WTC11 (cell line): ENCODE results near the gene DSG2. TPM values are rescaled to one million over a fixed set of nuclear protein-coding genes. Genes with fewer than 3 reads are reported as not detected.

Source experiments
- ATAC-seq: fragments of 200-7000 bp; cut with Tn5 transposase; 2 replicates; pipeline ENCODE4 v1.10.0; 2021; ENCODE audit warnings: mild to moderate bottlenecking, moderate library complexity
- CTCF ChIA-PET: fragments of 300-600 bp; sonication (Branson Sonifier 250); formaldehyde crosslinking; loops from one replicate; lab custom pipeline; 2021; ENCODE audit warnings: antibody characterized with exemption; lab: Charles Lee
- POLR2A ChIA-PET: fragments of 350-600 bp; sonication (Branson Sonifier 250); formaldehyde crosslinking; loops from one replicate; lab custom pipeline; 2021; ENCODE audit warnings: antibody characterized with exemption; lab: Charles Lee
- DNase-seq: peaks from one replicate; pipeline ENCODE4 v3.0.0; 2021; ENCODE audit warnings: low spot score
- H3K27ac Mint-ChIP-seq: 2 replicates; pipeline ENCODE4 v1.8.0; 2021; ENCODE audit warnings: mixed read lengths
- H3K27me3 Mint-ChIP-seq: 2 replicates; pipeline ENCODE4 v1.8.0; 2021; ENCODE audit warnings: low read depth, mild to moderate bottlenecking, moderate library complexity, mixed read lengths
- H3K36me3 Mint-ChIP-seq: 2 replicates; pipeline ENCODE4 v1.8.0; 2021; ENCODE audit warnings: mixed read lengths
- H3K4me1 Mint-ChIP-seq: 2 replicates; pipeline ENCODE4 v1.8.0; 2022; ENCODE audit warnings: mixed read lengths
- H3K4me3 Mint-ChIP-seq: 2 replicates; pipeline ENCODE4 v1.8.0; 2021; ENCODE audit warnings: mild to moderate bottlenecking, moderate library complexity, mixed read lengths
- H3K9me3 Mint-ChIP-seq: 2 replicates; pipeline ENCODE4 v1.8.0; 2021; ENCODE audit warnings: mixed read lengths
- ATF3 ChIP-seq: sonication (generic); formaldehyde crosslinking; conservative IDR thresholded peaks from 2 replicates; pipeline ENCODE4 v1.8.1; 2022; ENCODE audit warnings: mild to moderate bottlenecking, missing genetic modification reagents
- EMX1 ChIP-seq: fragments of 250-450 bp; sonication (Bioruptor Pico); IDR thresholded peaks from 2 replicates; pipeline ENCODE4 v1.8.0; 2021; ENCODE audit warnings: mild to moderate bottlenecking
- ETV6 ChIP-seq: sonication (generic); formaldehyde crosslinking; IDR thresholded peaks from 2 replicates; pipeline ENCODE4 v1.8.1; 2022; ENCODE audit warnings: mild to moderate bottlenecking, missing genetic modification reagents
- FOXP1 ChIP-seq: sonication (generic); formaldehyde crosslinking; IDR thresholded peaks from 2 replicates; pipeline ENCODE4 v1.8.0; 2022; ENCODE audit warnings: missing genetic modification reagents, mild to moderate bottlenecking, moderate library complexity, borderline replicate concordance
- KAT7 ChIP-seq: sonication (generic); formaldehyde crosslinking; IDR thresholded peaks from 2 replicates; pipeline ENCODE4 v1.8.1; 2023; ENCODE audit warnings: missing genetic modification reagents, mild to moderate bottlenecking, borderline replicate concordance
- MAX ChIP-seq: sonication (generic); formaldehyde crosslinking; IDR thresholded peaks from 2 replicates; pipeline ENCODE4 v1.8.0; 2022; ENCODE audit warnings: mild to moderate bottlenecking, missing genetic modification reagents
- NFATC4 ChIP-seq: fragments of 250-450 bp; sonication (Bioruptor Pico); IDR thresholded peaks from 2 replicates; pipeline ENCODE4 v1.9.0; 2021; ENCODE audit warnings: mild to moderate bottlenecking
- NR2C2 ChIP-seq: sonication (generic); formaldehyde crosslinking; IDR thresholded peaks from 2 replicates; pipeline ENCODE4 v1.8.0; 2022; ENCODE audit warnings: mild to moderate bottlenecking, missing genetic modification reagents
- NR3C1 ChIP-seq: sonication (generic); formaldehyde crosslinking; conservative IDR thresholded peaks from 2 replicates; pipeline ENCODE4 v1.8.1; 2023; ENCODE audit warnings: low read depth, mild to moderate bottlenecking, missing genetic modification reagents
- OVOL2 ChIP-seq: fragments of 250-450 bp; sonication (Bioruptor Pico); IDR thresholded peaks from 2 replicates; pipeline ENCODE4 v1.9.0; 2021; ENCODE audit warnings: mild to moderate bottlenecking, borderline replicate concordance
- SMAD4 ChIP-seq: sonication (generic); formaldehyde crosslinking; IDR thresholded peaks from 2 replicates; pipeline ENCODE4 v1.8.0; 2022; ENCODE audit warnings: mild to moderate bottlenecking, missing genetic modification reagents
- ZBTB43 ChIP-seq: sonication (generic); formaldehyde crosslinking; IDR thresholded peaks from 2 replicates; pipeline ENCODE4 v1.8.1; 2023; ENCODE audit warnings: mild to moderate bottlenecking, missing genetic modification reagents
- ZMAT4 ChIP-seq: fragments of 250-450 bp; sonication (Bioruptor Pico); IDR thresholded peaks from 2 replicates; pipeline ENCODE4 v1.9.0; 2021; ENCODE audit warnings: mild to moderate bottlenecking
- ZNF121 ChIP-seq: sonication (generic); formaldehyde crosslinking; IDR thresholded peaks from 2 replicates; pipeline ENCODE4 v1.8.0; 2023; ENCODE audit warnings: missing genetic modification reagents
- ZNF138 ChIP-seq: sonication (generic); formaldehyde crosslinking; conservative IDR thresholded peaks from 2 replicates; pipeline ENCODE4 v1.8.1; 2022; ENCODE audit warnings: mild to moderate bottlenecking, moderate library complexity, missing genetic modification reagents
- ZNF263 ChIP-seq: sonication (generic); formaldehyde crosslinking; IDR thresholded peaks from 2 replicates; pipeline ENCODE4 v1.8.1; 2022; ENCODE audit warnings: low read depth, mild to moderate bottlenecking, moderate library complexity, missing genetic modification reagents
- ZNF317 ChIP-seq: sonication (generic); formaldehyde crosslinking; IDR thresholded peaks from 2 replicates; pipeline ENCODE4 v1.8.1; 2023; ENCODE audit warnings: low read depth, mild to moderate bottlenecking, moderate library complexity, missing genetic modification reagents, borderline replicate concordance
- ZNF396 ChIP-seq: fragments of 250-450 bp; sonication (Bioruptor Pico); IDR thresholded peaks from 2 replicates; pipeline ENCODE4 v1.8.0; 2021; ENCODE audit warnings: mild to moderate bottlenecking, moderate library complexity, borderline replicate concordance
- total RNA-seq: library from RNA; stranded (reverse); gene quantifications from 3 replicates; pipeline ENCODE4 v1.2.3, GENCODE V29; 2021
- TF ChIP-seq, protein P1 (sequence below): sonication (generic); formaldehyde crosslinking; IDR thresholded peaks from 2 replicates; pipeline ENCODE4 v1.8.0; 2022; ENCODE audit warnings: mild to moderate bottlenecking, missing genetic modification reagents
- TF ChIP-seq, protein P2 (sequence below): sonication (generic); formaldehyde crosslinking; IDR thresholded peaks from 2 replicates; pipeline ENCODE4 v1.8.0; 2023; ENCODE audit warnings: missing genetic modification reagents
- TF ChIP-seq, protein P3 (sequence below): fragments of 250-450 bp; sonication (Bioruptor Pico); IDR thresholded peaks from 2 replicates; pipeline ENCODE4 v1.9.0; 2021; ENCODE audit warnings: mild to moderate bottlenecking, borderline replicate concordance
- TF ChIP-seq, protein P4 (sequence below): sonication (generic); formaldehyde crosslinking; IDR thresholded peaks from 2 replicates; pipeline ENCODE4 v1.8.0; 2022; ENCODE audit warnings: mild to moderate bottlenecking, missing genetic modification reagents

Gene DSG2
- total RNA-seq, 1 experiment from 2014 or later: 113 TPM

- Mint-ChIP-seq H3K4me1 (peaks cover 10% of the 10 kb centered on the region), H3K27me3 (no peaks in the 10 kb centered on the region; the same call in 1 of the 2 replicates), H3K27ac (0 out of 2 replicates have a peak overlapping the region, but pooled peaks have one; percentile 38), H3K9me3 (no peaks in the 10 kb centered on the region), H3K4me3 (no peak overlapping the region), H3K36me3 (no peaks in the 10 kb centered on the region)
- no peak for TF ChIP-seq ZNF396 (CRISPR knock-in tag)
- TF ChIP-seq, protein P1, sequence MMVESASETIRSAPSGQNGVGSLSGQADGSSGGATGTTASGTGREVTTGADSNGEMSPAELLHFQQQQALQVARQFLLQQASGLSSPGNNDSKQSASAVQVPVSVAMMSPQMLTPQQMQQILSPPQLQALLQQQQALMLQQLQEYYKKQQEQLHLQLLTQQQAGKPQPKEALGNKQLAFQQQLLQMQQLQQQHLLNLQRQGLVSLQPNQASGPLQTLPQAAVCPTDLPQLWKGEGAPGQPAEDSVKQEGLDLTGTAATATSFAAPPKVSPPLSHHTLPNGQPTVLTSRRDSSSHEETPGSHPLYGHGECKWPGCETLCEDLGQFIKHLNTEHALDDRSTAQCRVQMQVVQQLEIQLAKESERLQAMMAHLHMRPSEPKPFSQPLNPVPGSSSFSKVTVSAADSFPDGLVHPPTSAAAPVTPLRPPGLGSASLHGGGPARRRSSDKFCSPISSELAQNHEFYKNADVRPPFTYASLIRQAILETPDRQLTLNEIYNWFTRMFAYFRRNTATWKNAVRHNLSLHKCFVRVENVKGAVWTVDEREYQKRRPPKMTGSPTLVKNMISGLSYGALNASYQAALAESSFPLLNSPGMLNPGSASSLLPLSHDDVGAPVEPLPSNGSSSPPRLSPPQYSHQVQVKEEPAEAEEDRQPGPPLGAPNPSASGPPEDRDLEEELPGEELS: no peak
- TF ChIP-seq FOXP1 (CRISPR knock-in tag): no peak
- no peak for TF ChIP-seq ZNF263 (CRISPR knock-in tag)
- no peak for TF ChIP-seq KAT7
- no peak for TF ChIP-seq ETV6 (CRISPR knock-in tag)
- TF ChIP-seq EMX1 (CRISPR knock-in tag): no peak
- POLR2A ChIA-PET: no interaction called here
- no peak for ATAC-seq
- CTCF ChIA-PET: interaction anchor here (0.6 kb wide), 1 partner anchor 94 kb away, joined by 6 read pairs; no protein-coding TSS in a partner anchor
- no peak for DNase-seq
Observed at GRCh38 chr18:31590570-31590969, 92.6 kb downstream of the DSG2 start.

DNA sequence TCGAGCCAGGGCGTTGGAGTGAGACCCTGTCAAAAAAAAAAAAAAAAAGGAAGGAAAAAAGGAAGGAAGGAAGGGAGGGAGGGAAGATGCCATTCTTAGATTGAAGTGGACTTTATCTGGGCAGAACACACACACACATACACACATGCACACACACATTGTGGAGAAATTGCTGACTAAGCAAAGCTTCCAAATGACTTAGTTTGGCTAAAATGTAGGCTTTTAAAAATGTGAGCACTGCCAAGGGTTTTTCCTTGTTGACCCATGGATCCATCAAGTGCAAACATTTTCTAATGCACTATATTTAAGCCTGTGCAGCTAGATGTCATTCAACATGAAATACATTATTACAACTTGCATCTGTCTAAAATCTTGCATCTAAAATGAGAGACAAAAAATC lies 93.1 kb downstream of the DSG2 start:
- H3K4me1 Mint-ChIP-seq: peaks cover 10% of the 10 kb centered on the region
- H3K36me3 Mint-ChIP-seq: no peaks in the 10 kb centered on the region
- ATAC-seq (no peak), DNase-seq (no peak)
- H3K27me3 Mint-ChIP-seq: no peaks in the 10 kb centered on the region; the same call in 1 of the 2 replicates
- H3K9me3 Mint-ChIP-seq: no peaks in the 10 kb centered on the region
- POLR2A ChIA-PET: no interaction called here
- no peak overlapping the region for H3K4me3 Mint-ChIP-seq
- CTCF ChIA-PET: interaction anchor here (0.6 kb wide), 1 partner anchor 94 kb away, joined by 6 read pairs; no protein-coding TSS in a partner anchor
- TF ChIP-seq OVOL2 (no peak), SMAD4 (CRISPR knock-in tag) (no peak), MAX (CRISPR knock-in tag) (no peak), FOXP1 (CRISPR knock-in tag) (no peak), ZNF121 (CRISPR knock-in tag) (no peak), NR2C2 (CRISPR knock-in tag) (no peak), ZNF138 (no peak), ZMAT4 (CRISPR knock-in tag) (no peak), ZNF263 (CRISPR knock-in tag) (no peak), ATF3 (CRISPR knock-in tag) (no peak), NFATC4 (CRISPR knock-in tag) (no peak), ZNF317 (no peak), ZBTB43 (CRISPR knock-in tag) (no peak), NR3C1 (no peak)
- TF ChIP-seq, protein P2, sequence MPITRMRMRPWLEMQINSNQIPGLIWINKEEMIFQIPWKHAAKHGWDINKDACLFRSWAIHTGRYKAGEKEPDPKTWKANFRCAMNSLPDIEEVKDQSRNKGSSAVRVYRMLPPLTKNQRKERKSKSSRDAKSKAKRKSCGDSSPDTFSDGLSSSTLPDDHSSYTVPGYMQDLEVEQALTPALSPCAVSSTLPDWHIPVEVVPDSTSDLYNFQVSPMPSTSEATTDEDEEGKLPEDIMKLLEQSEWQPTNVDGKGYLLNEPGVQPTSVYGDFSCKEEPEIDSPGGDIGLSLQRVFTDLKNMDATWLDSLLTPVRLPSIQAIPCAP: no peak
- TF ChIP-seq, protein P3, sequence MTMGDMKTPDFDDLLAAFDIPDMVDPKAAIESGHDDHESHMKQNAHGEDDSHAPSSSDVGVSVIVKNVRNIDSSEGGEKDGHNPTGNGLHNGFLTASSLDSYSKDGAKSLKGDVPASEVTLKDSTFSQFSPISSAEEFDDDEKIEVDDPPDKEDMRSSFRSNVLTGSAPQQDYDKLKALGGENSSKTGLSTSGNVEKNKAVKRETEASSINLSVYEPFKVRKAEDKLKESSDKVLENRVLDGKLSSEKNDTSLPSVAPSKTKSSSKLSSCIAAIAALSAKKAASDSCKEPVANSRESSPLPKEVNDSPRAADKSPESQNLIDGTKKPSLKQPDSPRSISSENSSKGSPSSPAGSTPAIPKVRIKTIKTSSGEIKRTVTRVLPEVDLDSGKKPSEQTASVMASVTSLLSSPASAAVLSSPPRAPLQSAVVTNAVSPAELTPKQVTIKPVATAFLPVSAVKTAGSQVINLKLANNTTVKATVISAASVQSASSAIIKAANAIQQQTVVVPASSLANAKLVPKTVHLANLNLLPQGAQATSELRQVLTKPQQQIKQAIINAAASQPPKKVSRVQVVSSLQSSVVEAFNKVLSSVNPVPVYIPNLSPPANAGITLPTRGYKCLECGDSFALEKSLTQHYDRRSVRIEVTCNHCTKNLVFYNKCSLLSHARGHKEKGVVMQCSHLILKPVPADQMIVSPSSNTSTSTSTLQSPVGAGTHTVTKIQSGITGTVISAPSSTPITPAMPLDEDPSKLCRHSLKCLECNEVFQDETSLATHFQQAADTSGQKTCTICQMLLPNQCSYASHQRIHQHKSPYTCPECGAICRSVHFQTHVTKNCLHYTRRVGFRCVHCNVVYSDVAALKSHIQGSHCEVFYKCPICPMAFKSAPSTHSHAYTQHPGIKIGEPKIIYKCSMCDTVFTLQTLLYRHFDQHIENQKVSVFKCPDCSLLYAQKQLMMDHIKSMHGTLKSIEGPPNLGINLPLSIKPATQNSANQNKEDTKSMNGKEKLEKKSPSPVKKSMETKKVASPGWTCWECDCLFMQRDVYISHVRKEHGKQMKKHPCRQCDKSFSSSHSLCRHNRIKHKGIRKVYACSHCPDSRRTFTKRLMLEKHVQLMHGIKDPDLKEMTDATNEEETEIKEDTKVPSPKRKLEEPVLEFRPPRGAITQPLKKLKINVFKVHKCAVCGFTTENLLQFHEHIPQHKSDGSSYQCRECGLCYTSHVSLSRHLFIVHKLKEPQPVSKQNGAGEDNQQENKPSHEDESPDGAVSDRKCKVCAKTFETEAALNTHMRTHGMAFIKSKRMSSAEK (CRISPR knock-in tag): no peak
- TF ChIP-seq, protein P4, sequence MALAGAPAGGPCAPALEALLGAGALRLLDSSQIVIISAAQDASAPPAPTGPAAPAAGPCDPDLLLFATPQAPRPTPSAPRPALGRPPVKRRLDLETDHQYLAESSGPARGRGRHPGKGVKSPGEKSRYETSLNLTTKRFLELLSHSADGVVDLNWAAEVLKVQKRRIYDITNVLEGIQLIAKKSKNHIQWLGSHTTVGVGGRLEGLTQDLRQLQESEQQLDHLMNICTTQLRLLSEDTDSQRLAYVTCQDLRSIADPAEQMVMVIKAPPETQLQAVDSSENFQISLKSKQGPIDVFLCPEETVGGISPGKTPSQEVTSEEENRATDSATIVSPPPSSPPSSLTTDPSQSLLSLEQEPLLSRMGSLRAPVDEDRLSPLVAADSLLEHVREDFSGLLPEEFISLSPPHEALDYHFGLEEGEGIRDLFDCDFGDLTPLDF (CRISPR knock-in tag): no peak
- H3K27ac Mint-ChIP-seq: no peak overlapping the region
